T-helper 2 cell treated with Interferon-gamma antibody and Interleukin-4, amounts not matched to agents 100 ng/mL and 5 ng/mL, for 36 hours (primary cell): ENCODE results near the gene RAD9A. TPM values are rescaled to one million over a fixed set of nuclear protein-coding genes. Genes with fewer than 3 reads are reported as not detected.

Experiments
- intact Hi-C: fragments of 100-400 bp; cut with micrococcal nuclease; formaldehyde crosslinking; loops from one replicate; pipeline ENCODE4 v1.15.1; 2023
- total RNA-seq: library from RNA; stranded (reverse); gene quantifications from 2 replicates; pipeline ENCODE4 v1.2.3, GENCODE V29; 2022

Gene RAD9A
- 44.8 and 51.7 TPM in 2 replicates for total RNA-seq

DNA sequence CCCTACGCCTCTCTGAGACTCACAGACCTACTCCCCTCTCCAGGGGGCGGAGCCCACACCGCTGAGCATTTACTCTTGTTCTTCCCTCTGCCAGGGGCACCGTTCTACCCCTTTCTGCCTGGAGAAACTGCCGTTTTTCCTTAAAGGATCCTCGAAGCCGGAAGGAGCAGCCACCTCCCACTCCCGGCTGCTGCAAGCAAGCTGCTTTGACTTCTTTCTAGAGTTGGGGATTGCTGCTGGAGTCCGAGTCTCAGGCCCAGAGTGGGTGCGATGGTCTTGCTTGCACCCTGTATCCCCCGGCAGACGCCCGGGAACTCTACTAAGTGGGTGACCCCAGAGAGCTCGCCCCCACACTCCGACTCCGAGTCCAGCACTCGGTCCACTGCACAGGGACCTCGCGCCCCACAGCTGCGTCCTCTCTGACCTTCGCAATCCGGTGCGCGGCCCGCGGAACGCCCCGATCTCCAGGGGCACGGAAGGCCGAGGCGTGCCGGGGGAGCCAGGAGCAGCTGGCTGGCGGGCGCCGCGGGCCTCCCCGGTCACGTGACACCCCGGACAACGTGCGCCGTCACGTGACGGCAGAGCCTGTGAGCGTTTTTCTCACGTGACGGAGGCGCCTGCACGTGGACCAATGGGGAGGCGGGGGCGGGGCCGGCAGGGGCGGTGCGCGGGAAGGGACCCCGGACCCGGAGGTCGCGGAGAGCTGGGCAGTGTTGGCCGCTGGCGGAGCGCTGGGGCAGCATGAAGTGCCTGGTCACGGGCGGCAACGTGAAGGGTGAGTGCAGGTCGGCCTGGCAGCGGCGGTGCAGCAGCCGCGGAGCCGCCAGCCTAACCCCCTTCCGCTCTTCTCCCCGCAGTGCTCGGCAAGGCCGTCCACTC lies at the start of gene RAD9A:
RAD9A (plus strand) TSS at position 683 of the 879 bp plus-strand sequence; CDS start at position 742, 59 bp downstream.
- intact Hi-C loops = loop anchor here (1.0 to 2.0 kb wide), 2 partner anchors 10 to 77 kb away; partner anchors contain the start of genes PPP1CA and TMEM134

- intact Hi-C loops = no loop called here
Measured at GRCh38 chr11:67344264-67344663, 47.5 kb upstream of the RAD9A start.

DNA sequence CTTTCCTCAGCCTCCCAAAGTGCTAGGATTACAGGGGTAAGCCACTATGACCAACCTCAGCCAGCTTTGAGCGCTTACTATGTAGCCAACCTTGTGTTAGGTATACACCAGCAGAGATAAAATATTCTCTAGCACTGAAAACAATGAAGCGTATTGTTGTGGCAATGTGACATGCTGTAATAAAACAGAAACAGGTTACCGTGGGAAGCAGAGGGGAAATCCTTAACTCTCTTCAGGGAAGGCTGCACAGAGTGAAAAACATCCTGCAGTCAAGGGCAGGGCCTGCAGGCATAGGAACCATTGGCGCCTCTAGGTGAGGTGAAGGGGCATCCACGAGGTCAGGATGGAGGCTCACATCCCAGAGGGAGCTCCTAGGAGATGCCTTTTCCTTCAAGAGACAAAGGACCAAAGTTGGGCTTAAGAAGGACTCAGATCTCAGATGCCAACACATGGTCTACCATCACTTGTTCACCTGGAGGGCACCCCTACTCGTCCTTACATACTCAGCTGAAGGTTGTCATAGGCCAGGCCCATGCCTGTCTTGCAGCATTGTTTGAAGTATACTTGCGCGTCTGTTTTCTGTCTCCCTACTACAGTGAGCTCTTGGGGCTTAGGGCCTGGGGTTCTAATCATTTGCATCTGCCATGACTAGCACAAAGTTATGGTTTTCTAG lies 46.4 kb upstream of the RAD9A start:
- intact Hi-C loops = no loop called here

- intact Hi-C loops = no loop called here
Measured at GRCh38 chr11:67345920-67346819, 45.6 kb upstream of the RAD9A start.

DNA sequence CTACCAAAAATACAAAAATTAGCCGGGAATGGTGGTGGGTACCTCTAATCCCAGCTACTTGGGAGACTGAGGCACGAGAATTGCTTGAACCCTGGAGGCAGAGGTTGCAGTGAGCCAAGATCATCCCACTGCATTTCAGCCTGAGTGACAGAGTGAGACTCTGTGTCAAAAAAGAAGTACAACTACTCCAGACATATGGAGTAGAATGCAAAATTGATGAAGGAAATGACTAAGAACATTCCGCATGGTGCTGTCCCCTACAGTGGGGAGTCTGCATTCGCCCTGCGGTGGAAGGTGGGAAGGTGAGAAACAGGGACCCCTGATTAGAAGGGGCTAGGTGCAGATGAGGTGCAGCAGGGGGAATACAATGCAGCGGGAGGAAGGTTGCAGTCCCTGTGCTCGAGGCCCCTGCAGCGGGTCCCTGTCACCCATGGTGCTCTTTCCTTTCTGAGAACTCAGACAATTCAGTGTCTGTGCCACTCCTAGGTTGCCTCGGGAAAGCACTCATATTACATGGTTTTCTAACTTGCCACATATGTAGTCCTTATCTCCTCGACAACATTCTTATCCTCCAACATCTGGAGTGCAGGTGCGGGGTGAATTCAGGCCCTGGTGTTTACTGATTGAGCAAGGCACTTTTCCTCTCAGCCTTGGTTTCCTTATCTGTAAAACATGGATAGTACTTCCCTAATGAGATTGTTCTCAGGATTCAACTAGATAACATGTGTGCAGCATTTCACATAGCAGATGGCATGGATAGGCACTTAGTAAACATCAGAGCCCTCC lies 43.6 kb upstream of the RAD9A start:
- intact Hi-C loops = no loop called here

GRCh38 chr11:67349036-67349435 lies 42.8 kb upstream of the RAD9A start:
- intact Hi-C loops = no loop called here

- intact Hi-C loops = no loop called here
Measured at GRCh38 chr11:67349457-67349856, 42.3 kb upstream of the RAD9A start.

DNA sequence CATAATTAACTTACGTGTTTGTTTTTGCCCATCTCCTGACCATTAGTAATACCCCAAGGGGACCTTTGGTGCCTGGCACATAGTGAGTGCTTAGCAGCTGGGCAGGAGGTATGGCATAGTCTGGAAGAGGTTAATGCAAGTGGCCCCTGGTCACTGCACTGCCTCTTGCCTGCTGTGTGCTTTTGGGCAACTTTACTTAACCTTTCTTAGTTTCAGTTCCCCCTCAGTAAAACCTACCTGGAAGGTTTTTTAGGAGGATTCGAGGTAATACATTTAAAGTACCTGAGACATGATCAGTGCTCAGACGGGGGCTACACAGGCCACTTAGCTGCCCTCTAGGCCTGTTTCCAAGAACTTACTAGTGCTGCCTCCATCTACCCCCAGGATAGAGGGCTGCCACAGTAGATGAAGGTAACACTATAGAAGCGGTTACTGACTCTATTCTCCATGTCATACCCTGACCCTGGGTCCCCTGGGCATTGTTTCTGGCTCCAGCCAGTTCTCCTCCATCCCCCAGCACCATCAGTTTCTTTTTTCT lies 41.8 kb upstream of the RAD9A start:
- intact Hi-C loops = no loop called here

GRCh38 chr11:67351275-67352005 lies 40.3 kb upstream of the RAD9A start:
- intact Hi-C loops = loop anchor here (1.0 to 2.0 kb wide), 2 partner anchors 31 to 35 kb away; no protein-coding TSS in a partner anchor

DNA sequence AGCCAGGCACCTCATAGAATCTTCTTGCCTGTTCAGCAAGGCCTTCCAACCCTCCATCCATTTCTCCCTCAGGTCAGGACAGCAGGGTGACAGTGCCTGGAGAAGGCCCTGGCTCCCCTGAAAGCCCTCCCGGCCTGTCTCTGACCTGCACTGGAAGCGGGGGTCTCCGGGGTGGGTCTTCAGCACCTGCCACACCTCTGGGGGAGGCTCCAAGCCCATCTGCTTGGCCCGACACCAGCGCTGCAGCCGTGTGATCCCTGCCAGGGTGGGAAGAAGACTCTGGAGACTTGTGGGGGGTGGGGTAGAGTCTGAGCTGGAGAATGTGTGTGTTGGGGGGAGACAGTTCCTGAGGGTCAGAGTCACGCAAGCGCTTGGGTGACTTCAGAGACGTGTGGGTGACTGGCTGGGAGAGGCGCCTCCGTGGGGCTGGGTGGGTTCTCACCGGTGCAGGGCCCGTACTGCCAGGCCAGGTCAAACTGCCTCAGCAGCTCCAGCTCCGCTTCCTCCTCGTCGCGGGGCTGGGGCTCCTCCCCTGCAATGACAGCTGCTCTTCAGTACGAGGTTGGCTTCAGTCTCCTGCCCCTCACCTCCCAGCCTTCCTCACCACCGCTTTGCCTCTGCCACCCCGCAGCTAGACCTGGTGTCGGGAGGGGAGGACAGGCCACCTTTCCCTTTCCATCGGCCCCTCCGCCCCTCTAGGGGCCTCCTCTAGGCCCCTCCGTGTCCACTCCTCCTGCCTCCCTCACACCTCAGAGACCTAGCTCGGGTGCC lies 39.1 kb upstream of the RAD9A start:
- intact Hi-C loops = loop anchor here (1.0 to 2.0 kb wide), 4 partner anchors 36 to 254 kb away; partner anchors contain the start of genes AIP, CDK2AP2 and NDUFV1

DNA sequence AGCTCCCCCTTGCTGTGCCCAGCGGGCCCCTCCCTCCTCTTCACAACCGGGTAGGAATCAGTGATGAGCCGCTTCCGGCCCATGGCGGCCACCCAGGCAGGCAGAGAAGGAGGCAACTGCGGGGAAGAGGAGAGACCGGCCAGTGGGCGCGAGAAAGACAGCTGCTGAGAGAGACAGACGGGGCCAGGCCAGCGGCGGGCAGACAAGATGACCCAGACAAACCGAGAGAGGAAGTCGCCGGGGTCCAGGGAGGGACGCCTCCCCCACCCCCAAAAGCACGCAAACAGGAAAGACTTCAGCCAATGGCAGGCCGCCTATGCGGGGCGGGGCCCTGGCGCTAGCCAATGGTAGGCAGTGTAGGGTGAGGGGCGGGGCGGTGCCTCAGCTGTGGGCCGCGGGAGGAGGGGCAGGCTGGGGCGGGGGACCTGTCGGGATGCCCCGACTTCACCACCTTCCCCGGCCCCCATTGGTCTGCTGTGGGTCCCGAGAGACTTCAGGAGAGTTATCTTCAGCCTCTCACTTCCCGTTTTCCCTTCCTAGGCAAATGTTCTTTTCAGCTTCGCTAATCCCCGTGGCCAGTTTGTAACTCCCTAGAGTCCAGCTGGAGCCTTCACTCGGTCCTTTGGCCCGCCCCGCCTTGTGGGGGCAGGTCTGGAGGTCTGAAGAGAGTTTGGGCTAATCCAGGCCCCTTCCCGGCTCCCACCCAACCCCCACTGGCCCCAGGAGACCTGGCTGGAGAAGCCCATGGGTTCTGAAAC lies 38.3 kb upstream of the RAD9A start, which contains the start of gene POLD4:
POLD4 (minus strand) TSS at position 230 of the 758 bp plus-strand sequence; CDS start at position 83, 147 bp downstream.
- intact Hi-C loops = loop anchor here (1.0 to 2.0 kb wide), 4 partner anchors 37 to 253 kb away; partner anchors contain the start of genes AIP, CDK2AP2 and NDUFV1

DNA sequence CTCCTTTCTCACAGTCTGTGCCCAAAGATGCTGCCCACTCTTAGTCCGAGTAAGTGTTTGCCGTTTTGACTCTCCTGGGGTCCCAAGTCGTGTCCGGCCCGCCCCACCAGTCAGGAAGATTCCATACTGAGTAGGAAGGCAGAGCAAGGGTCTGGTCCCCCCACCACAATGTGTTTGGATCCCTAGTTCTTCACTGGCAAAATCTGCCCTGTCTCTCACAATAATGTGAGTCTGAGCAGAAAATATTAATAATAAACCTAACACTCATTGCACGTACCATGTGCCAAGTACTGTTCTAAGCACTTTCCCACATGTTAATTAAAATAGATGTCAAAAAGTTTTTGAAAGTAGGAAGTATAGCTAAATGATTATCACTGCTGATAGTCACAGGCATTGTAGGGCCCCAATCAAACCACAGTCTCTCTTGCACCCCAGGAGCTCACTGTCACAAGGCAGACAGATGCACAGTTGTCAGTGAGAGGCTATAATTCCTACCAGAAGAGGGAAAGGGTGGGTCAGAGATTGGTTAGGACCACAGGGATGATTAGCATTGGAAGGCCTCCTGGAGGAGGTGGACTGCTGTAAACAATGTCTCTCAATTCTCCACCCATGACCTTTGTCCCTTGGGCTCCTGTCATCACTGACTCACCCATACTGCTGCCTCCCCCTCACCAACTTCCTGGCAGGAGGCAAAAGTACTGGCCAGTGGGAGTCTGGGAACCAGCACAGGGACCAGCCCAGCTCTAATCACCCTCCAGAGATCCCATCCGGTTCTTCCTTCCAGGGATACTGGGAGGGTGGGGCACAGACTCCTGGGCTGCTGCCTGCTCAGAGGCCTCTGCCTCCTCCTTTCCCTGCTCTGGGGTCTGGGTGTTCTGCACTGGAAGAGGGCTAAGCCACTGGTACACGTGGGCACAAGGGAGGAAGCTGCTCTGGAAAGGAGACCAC lies 37.4 kb upstream of the RAD9A start:
- intact Hi-C loops = no loop called here

DNA sequence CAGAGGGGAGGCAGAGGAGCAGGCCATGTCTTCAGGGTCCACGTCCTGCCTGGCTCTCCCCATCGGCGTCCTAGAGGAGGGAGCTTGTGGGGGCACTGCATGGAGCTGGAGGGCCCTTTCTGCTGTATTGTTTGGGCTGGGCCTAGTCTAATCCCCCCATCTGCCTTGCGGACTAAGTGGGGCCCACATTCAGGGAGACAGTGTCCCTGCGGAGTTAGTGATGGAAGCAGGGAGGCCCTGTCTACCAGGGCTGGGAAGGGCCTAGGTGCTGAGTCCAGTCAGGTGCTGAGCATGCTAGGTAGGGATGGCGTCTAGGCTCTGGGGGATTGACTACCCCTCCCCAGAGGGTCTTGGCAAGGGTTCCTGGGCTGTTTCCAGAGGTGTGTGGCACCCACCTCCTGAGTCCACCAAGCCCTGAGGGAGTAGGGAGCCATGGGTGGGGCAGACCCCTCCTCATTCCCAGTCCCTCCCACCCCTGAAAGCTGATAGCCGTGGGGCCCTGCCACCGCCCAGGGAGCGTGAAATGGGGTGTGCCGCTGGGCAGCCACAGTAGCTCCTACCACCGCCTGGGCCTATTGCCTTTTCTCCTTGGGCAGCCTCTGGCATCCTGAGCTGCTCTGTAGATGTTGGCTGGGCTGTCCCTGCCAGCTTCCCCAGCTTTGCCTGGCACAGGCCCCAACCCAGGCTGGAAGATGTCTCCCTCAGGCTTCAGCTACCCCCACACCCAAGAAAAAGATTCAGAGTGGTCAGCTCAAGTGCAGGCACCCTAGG lies 36.6 kb upstream of the RAD9A start:
- intact Hi-C loops = no loop called here

GRCh38 chr11:67355794-67356386 lies 35.9 kb upstream of the RAD9A start:
- intact Hi-C loops = no loop called here

DNA sequence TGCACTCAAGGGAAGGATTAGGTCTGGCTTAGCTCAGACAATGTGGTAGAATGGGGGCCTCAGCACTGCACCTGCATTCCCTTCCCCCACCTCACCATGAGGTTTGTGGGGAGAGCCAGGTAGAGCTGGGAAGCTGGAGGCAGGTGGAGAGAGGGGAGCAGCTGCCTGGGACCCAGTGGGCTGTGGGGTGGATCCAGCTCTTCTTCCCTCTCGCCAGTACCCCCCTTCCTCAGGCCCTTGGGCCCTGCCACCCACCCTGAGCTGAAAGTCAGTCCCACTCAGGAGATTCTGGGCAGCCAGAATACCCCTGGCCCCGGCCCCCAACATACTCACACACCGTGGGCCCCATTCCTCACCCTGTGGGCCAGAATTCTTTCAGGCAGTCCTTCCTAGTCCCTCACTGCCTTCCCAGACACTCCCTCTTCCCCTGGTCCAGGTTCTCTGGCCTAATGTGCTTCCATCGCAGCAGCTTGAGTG lies 35.4 kb upstream of the RAD9A start:
- intact Hi-C loops = no loop called here
